T-cell (primary cell): ENCODE measurements around the gene SLC7A9. TPM values are rescaled to one million over a fixed set of nuclear protein-coding genes. Genes with fewer than 3 reads are reported as not detected.
"Not testable (repeated sequence)": the region's sequence is repeated elsewhere in the genome, so short reads cannot be mapped to it uniquely, and the experiment has no call there.

ENCODE experiments used
- ATAC-seq, 4 experiments: fragments of 200-7000 bp in 3 of 4; fragments of 150-1000 bp in 1 of 4; cut with Tn5 transposase; replicated peaks in 1 of 4; 1 replicate in 3 of 4; 2 replicates in 1 of 4; pipeline ENCODE4 v1.10.0; 2021; ENCODE audit warnings: moderate library complexity in 3 of 4, mild to moderate bottlenecking in 2 of 4, moderate number of reproducible peaks in 1 of 4
- CTCF ChIA-PET, 2 donors: fragments of 300-600 bp; sonication (Branson Sonifier 250); formaldehyde crosslinking; loops; one replicate each; lab custom pipeline; 2022; ENCODE audit warnings: antibody characterized with exemption in 2 of 2; lab: Charles Lee
- POLR2A ChIA-PET, 2 donors: fragments of 300-600 bp; sonication (Branson Sonifier 250); formaldehyde crosslinking; loops; one replicate each; lab custom pipeline; 2022; ENCODE audit warnings: antibody characterized with exemption in 2 of 2; lab: Charles Lee
- DNase-seq, 35 experiments: peaks; one replicate each; pipeline versions ENCODE4 v3.0.0 to v3.0.0-alpha.2; 2013 to 2023
- H3K27ac ChIP-seq: one replicate; pipeline ENCODE4 v1.5.1; 2013; ENCODE audit warnings: low read length
- H3K27me3 ChIP-seq, 2 experiments: replicated peaks in 1 of 2; 1 replicate in 1 of 2; 2 replicates in 1 of 2; pipeline versions ENCODE4 v1.6.1 to v1.7.0; 2013; ENCODE audit warnings: low read length in 1 of 2, mixed read lengths in 1 of 2; ENCODE audit not compliant: control insufficient read depth in 2 of 2, insufficient read depth in 2 of 2; ENCODE audit errors: extremely low read depth in 1 of 2
- H3K36me3 ChIP-seq, 2 donors: 1 replicate in 1 of 2; 2 replicates in 1 of 2; pipeline versions ENCODE4 v1.6.1 to v1.7.0; 2013; ENCODE audit warnings: low read length in 1 of 2; ENCODE audit not compliant: control insufficient read depth in 2 of 2, insufficient read depth in 1 of 2; ENCODE audit errors: extremely low read depth in 1 of 2
- H3K4me1 ChIP-seq, 2 experiments: 1 replicate in 1 of 2; 2 replicates in 1 of 2; pipeline versions ENCODE4 v1.6.1 to v1.7.0; 2013; ENCODE audit warnings: low read length in 2 of 2, mixed read lengths in 1 of 2; ENCODE audit not compliant: insufficient read depth in 2 of 2, control insufficient read depth in 1 of 2; ENCODE audit errors: extremely low read depth in 1 of 2
- H3K4me3 ChIP-seq, 2 donors: 1 replicate in 1 of 2; 2 replicates in 1 of 2; pipeline versions ENCODE4 v1.5.1 to v1.7.0; 2013; ENCODE audit warnings: mild to moderate bottlenecking in 2 of 2, low read length in 1 of 2, moderate library complexity in 1 of 2; ENCODE audit not compliant: control insufficient read depth in 1 of 2; ENCODE audit errors: extremely low read depth in 1 of 2
- H3K9me3 ChIP-seq: 2 replicates; pipeline ENCODE4 v1.7.0; 2013
- H3K27ac Mint-ChIP-seq, 2 donors: one replicate each; pipeline ENCODE4 v1.8.0; 2020 to 2021; ENCODE audit warnings: mild to moderate bottlenecking in 2 of 2, mixed read lengths in 2 of 2
- H3K27me3 Mint-ChIP-seq, 2 donors: one replicate each; pipeline ENCODE4 v1.8.0; 2021 to 2022; ENCODE audit warnings: mixed read lengths in 2 of 2
- H3K36me3 Mint-ChIP-seq: one replicate; pipeline ENCODE4 v1.8.0; 2021; ENCODE audit warnings: mixed read lengths
- H3K4me1 Mint-ChIP-seq, 3 donors: one replicate each; pipeline ENCODE4 v1.8.0; 2020 to 2022; ENCODE audit warnings: mixed read lengths in 3 of 3, mild to moderate bottlenecking in 1 of 3
- H3K4me3 Mint-ChIP-seq, 3 donors: one replicate each; pipeline ENCODE4 v1.8.0; 2020 to 2022; ENCODE audit warnings: mild to moderate bottlenecking in 3 of 3, mixed read lengths in 3 of 3, moderate library complexity in 3 of 3
- H3K9me3 Mint-ChIP-seq, 3 donors: one replicate each; pipeline ENCODE4 v1.8.0; 2020 to 2022; ENCODE audit warnings: mixed read lengths in 3 of 3
- WGBS: methylation state at CpG from one replicate; pipeline ENCODE4 v1.1.5; 2013; ENCODE audit warnings: missing lambda C conversion rate; ENCODE audit not compliant: insufficient coverage; 5-methylcytosine and 5-hydroxymethylcytosine counted together
- total RNA-seq, 35 experiments: library from RNA in 6 of 35; stranded (reverse) in 6 of 35; fragments of 120-200 nt in 1 of 35; gene quantifications; one replicate each; pipeline versions ENCODE4 v1.2.1 to v1.2.4 and lab custom pipeline; 2013 to 2026

SLC7A9 gene
- total RNA-seq, 5 donors from 2014 or later (not counting 1 experiment from before 2014, with no cell fraction given) = 0.28 to 0.82 (median 0.38) TPM; not detected in 1

- Histone ChIP-seq H3K27me3 (no peaks in the 10 kb centered on the region), H3K9me3 (no peaks in the 10 kb centered on the region), H3K4me3 (no peak overlapping the region), H3K27ac (no peak overlapping the region), H3K4me1 (no peaks in the 10 kb centered on the region), H3K36me3 (no peaks in the 10 kb centered on the region)
- POLR2A ChIA-PET = interaction anchor here in 1 of 2 donors (0.6 kb wide), 1 partner anchor 1310 kb away, joined by 3 read pairs; no protein-coding TSS in a partner anchor
- ATAC-seq (no peak), DNase-seq (no peak)
- Mint-ChIP-seq H3K27ac (no peak overlapping the region), H3K4me3 (no peak overlapping the region), H3K36me3 (no peaks in the 10 kb centered on the region), H3K27me3 (no peaks in the 10 kb centered on the region), H3K9me3 (no peaks in the 10 kb centered on the region), H3K4me1 (no peaks in the 10 kb centered on the region)
- no CpG with 5 or more reads among the region's 5 CpGs for WGBS
- CTCF ChIA-PET = no interaction called here
Observed at GRCh38 chr19:32857584-32857983, 12.0 kb downstream of the SLC7A9 start.

GRCh38 chr19:32856818-32857217, 12.7 kb downstream of the SLC7A9 start:
- H3K4me1 ChIP-seq, H3K4me1 Mint-ChIP-seq, ATAC-seq, H3K4me3 ChIP-seq, H3K9me3 Mint-ChIP-seq, H3K36me3 Mint-ChIP-seq, POLR2A ChIA-PET, DNase-seq, H3K27me3 ChIP-seq, H3K27me3 Mint-ChIP-seq, H3K36me3 ChIP-seq, CTCF ChIA-PET, H3K27ac ChIP-seq, H3K4me3 Mint-ChIP-seq, H3K27ac Mint-ChIP-seq, H3K9me3 ChIP-seq: not testable (repeated sequence)
- 100% methylated on average over 2 of the region's 7 CpGs for WGBS

GRCh38 chr19:32852216-32852615, 17.4 kb downstream of the SLC7A9 start:
- no peaks in the 10 kb centered on the region for H3K4me1 ChIP-seq
- H3K4me3 ChIP-seq = no peak overlapping the region
- H3K27ac ChIP-seq = no peak overlapping the region
- H3K36me3 ChIP-seq = no peaks in the 10 kb centered on the region
- H3K9me3 ChIP-seq = no peaks in the 10 kb centered on the region
- H3K27me3 Mint-ChIP-seq = no peaks in the 10 kb centered on the region
- no peak overlapping the region for H3K4me3 Mint-ChIP-seq
- H3K36me3 Mint-ChIP-seq = no peaks in the 10 kb centered on the region
- peaks cover 0 to under 1% (median 0%) of the 10 kb centered on the region in 3 donors for H3K9me3 Mint-ChIP-seq
- no peak for ATAC-seq
- H3K4me1 Mint-ChIP-seq = no peaks in the 10 kb centered on the region
- POLR2A ChIA-PET = no interaction called here
- DNase-seq = no peak
- CTCF ChIA-PET = no interaction called here
- no peak overlapping the region for H3K27ac Mint-ChIP-seq
- no CpG with 5 or more reads among the region's 6 CpGs for WGBS
- H3K27me3 ChIP-seq = no peaks in the 10 kb centered on the region

GRCh38 chr19:32848035-32848434, 21.5 kb downstream of the SLC7A9 start:
- H3K27me3 Mint-ChIP-seq, H3K36me3 Mint-ChIP-seq, H3K4me1 Mint-ChIP-seq, H3K36me3 ChIP-seq, H3K9me3 ChIP-seq, H3K9me3 Mint-ChIP-seq, H3K27ac Mint-ChIP-seq, H3K27ac ChIP-seq, H3K4me1 ChIP-seq, H3K4me3 Mint-ChIP-seq, H3K4me3 ChIP-seq, ATAC-seq, H3K27me3 ChIP-seq, DNase-seq, CTCF ChIA-PET, POLR2A ChIA-PET: not testable (repeated sequence)
- no CpG with 5 or more reads among the region's 2 CpGs for WGBS

GRCh38 chr19:32843716-32844245, 25.8 kb downstream of the SLC7A9 start:
- no peaks in the 10 kb centered on the region for H3K4me1 Mint-ChIP-seq
- DNase-seq = no peak
- no peaks in the 10 kb centered on the region for H3K27me3 ChIP-seq
- no peak overlapping the region for H3K27ac Mint-ChIP-seq
- WGBS = 97% methylated on average over 15 of the region's 19 CpGs
- H3K9me3 Mint-ChIP-seq = peaks cover 6 to 12% (median 7%) of the 10 kb centered on the region in 3 donors
- ChIA-PET CTCF (no interaction called here), POLR2A (no interaction called here)
- no peak overlapping the region for H3K27ac ChIP-seq
- peaks cover 16% of the 10 kb centered on the region for H3K36me3 Mint-ChIP-seq
- no peaks in the 10 kb centered on the region for H3K36me3 ChIP-seq
- H3K4me1 ChIP-seq = no peaks in the 10 kb centered on the region
- no peaks in the 10 kb centered on the region for H3K27me3 Mint-ChIP-seq
- no peak for ATAC-seq
- no peak overlapping the region for H3K4me3 Mint-ChIP-seq
- no peak overlapping the region for H3K4me3 ChIP-seq
- no peaks in the 10 kb centered on the region for H3K9me3 ChIP-seq

GRCh38 chr19:32842061-32842460, 27.5 kb downstream of the SLC7A9 start:
- H3K4me1 ChIP-seq = no peaks in the 10 kb centered on the region
- ChIA-PET POLR2A (no interaction called here), CTCF (no interaction called here)
- 86% methylated on average over 3 of the region's 8 CpGs for WGBS
- DNase-seq (no peak), ATAC-seq (no peak)
- H3K9me3 Mint-ChIP-seq = peaks cover 6 to 10% (median 7%) of the 10 kb centered on the region in 3 donors
- H3K4me3 ChIP-seq = no peak overlapping the region
- H3K4me3 Mint-ChIP-seq = no peak overlapping the region
- no peaks in the 10 kb centered on the region for H3K27me3 ChIP-seq
- no peak overlapping the region for H3K27ac ChIP-seq
- peaks cover 16% of the 10 kb centered on the region for H3K36me3 Mint-ChIP-seq
- no peak overlapping the region for H3K27ac Mint-ChIP-seq
- no peaks in the 10 kb centered on the region for H3K27me3 Mint-ChIP-seq
- H3K36me3 ChIP-seq = no peaks in the 10 kb centered on the region
- peaks cover 3 to 5% (median 4%) of the 10 kb centered on the region in 3 donors for H3K4me1 Mint-ChIP-seq
- no peaks in the 10 kb centered on the region for H3K9me3 ChIP-seq

GRCh38 chr19:32837531-32837930, 32.0 kb downstream of the SLC7A9 start:
- H3K4me1 Mint-ChIP-seq = peaks cover 3 to 5% (median 4%) of the 10 kb centered on the region in 3 donors
- H3K9me3 Mint-ChIP-seq = peaks cover 6 to 10% (median 7%) of the 10 kb centered on the region in 3 donors
- WGBS = no CpG with 5 or more reads among the region's 7 CpGs
- no peaks in the 10 kb centered on the region for H3K4me1 ChIP-seq
- DNase-seq = no peak
- no peak overlapping the region for H3K4me3 Mint-ChIP-seq
- ChIA-PET CTCF (no interaction called here), POLR2A (no interaction called here)
- no peak overlapping the region for H3K27ac Mint-ChIP-seq
- no peak overlapping the region for H3K4me3 ChIP-seq
- no peaks in the 10 kb centered on the region for H3K9me3 ChIP-seq
- H3K36me3 Mint-ChIP-seq = peaks cover 16% of the 10 kb centered on the region
- no peak overlapping the region for H3K27ac ChIP-seq
- no peaks in the 10 kb centered on the region for H3K36me3 ChIP-seq
- H3K27me3 Mint-ChIP-seq = no peaks in the 10 kb centered on the region
- ATAC-seq = no peak
- H3K27me3 ChIP-seq = no peaks in the 10 kb centered on the region
